ENCODE measurements around the gene SLC25A13.

GRCh38 chr7:96111405-96111804 lies 210.5 kb downstream of the SLC25A13 start:
- TF ChIP-seq CTCF (conservative IDR thresholded peaks at IDR 0.05) (no peak), EZH2 (IDR thresholded peaks at IDR 0.05; ENCODE audit: low read depth) (no peak)

Measured in PC-9 (cell line).